ENCODE data around the gene TOP3B. TPM values are rescaled to one million over a fixed set of nuclear protein-coding genes. Genes with fewer than 3 reads are reported as not detected.

The TOP3B gene
- total and polyA plus RNA-seq, 2 donors (not counting 1 experiment from before 2014, with no cell fraction given) = 7.4 to 16.5 TPM

DNA sequence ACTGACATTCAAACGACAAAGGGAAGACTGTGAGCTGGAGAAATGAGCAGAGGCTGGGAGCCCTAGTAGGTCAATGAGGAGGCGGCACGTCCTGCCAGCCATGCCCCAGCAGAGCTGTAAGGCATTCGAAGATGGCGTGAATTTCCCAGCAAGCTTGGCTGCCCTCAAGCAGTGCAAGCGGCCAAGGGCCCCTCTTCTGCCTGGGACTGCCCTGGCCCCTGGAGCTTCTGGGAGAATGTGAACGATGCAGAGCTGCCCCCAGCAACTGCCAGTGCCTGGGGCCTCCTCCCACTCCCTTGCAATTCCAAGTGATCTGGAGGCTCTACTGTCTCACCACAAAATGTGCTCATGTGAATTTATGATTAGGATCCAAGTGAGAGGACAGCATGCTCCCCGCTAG, 34.2 kb downstream of the TOP3B start:
- Histone ChIP-seq H3K27ac (ENCODE audit: insufficient read depth, low read length) (no peak overlapping the region), H3K4me1 (ENCODE audit: control insufficient read depth, extremely low read depth, insufficient read depth, low read length) (peaks cover 12% of the 10 kb centered on the region)
- TF ChIP-seq, protein P1, sequence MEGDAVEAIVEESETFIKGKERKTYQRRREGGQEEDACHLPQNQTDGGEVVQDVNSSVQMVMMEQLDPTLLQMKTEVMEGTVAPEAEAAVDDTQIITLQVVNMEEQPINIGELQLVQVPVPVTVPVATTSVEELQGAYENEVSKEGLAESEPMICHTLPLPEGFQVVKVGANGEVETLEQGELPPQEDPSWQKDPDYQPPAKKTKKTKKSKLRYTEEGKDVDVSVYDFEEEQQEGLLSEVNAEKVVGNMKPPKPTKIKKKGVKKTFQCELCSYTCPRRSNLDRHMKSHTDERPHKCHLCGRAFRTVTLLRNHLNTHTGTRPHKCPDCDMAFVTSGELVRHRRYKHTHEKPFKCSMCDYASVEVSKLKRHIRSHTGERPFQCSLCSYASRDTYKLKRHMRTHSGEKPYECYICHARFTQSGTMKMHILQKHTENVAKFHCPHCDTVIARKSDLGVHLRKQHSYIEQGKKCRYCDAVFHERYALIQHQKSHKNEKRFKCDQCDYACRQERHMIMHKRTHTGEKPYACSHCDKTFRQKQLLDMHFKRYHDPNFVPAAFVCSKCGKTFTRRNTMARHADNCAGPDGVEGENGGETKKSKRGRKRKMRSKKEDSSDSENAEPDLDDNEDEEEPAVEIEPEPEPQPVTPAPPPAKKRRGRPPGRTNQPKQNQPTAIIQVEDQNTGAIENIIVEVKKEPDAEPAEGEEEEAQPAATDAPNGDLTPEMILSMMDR (conservative IDR thresholded peaks at IDR 0.05 in 1 of 2, IDR thresholded peaks at IDR 0.05 in 1 of 2; ENCODE audit: low read depth in 1 of 2, low read length in 2 of 2) = no peak
- no peak for TF ChIP-seq EZH2 (IDR thresholded peaks at IDR 0.05; ENCODE audit: low read length, missing control alignments)

DNA sequence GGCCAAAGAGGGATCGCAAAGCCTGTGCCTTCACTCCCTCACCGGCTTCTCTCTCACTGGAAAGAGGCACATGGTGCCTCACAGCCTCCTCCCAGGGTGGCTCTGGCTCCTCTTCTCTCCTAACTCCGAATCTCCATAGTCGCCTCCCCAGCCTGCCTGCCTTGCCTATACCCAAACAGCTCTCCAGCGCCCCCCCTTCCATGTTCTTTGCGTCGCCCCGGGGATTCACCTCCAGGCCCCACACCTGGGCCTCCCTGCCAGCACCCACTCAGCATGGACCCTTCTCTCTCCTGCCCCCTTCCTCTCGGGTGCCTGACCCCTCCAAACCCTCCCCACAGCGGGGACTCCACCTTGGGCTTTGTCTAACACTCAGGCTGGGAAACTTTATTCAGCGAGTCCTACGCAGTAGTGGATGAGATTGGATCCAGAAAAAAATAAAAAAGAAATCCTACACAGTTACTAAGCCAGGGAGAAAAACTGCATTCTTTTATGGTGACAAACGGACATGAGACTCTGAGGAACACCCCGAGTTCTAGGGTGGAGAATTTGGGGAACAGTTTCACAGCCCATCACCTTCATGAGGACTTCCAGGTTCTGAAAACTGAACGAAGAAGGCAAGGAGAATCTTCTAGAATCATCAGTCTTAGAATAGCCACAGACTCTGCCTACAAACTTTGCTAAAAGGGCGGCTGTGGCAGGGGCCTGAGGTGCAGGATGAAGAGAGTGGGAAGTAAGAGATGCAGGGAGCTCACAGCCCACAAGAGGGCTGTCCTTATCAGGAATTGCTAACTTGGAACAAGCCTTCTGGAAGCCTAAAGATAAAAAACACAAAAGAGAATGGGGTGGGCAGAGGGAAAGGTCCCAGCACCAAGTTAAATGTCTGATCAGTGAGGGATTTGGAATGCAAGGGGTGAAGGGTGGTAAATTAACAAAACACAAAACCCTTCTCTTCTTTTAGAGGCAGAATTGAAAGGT, 35.3 kb downstream of the TOP3B start:
- Histone ChIP-seq H3K4me3 (replicated peaks in 1 of 4; ENCODE audit: control extremely low read depth in 1 of 4, insufficient read depth in 1 of 4, low read depth in 3 of 4, low read length in 4 of 4) (no peak overlapping the region), H3K27ac (ENCODE audit: insufficient read depth, low read length) (peak overlapping the region; percentile 83), H2AFZ (ENCODE audit: low read length) (peak overlapping the region; percentile 52), H3K9ac (ENCODE audit: insufficient read depth, low read length) (no peak overlapping the region), H3K4me2 (ENCODE audit: extremely low read depth, insufficient read depth, low read length) (peak overlapping the region; percentile 74), H3K79me2 (ENCODE audit: control insufficient read depth, insufficient read depth, low read length) (peaks cover 34% of the 10 kb centered on the region), H3K36me3 (ENCODE audit: control insufficient read depth, insufficient read depth, low read length) (peaks cover 18% of the 10 kb centered on the region), H3K9me3 (ENCODE audit: control insufficient read depth, insufficient read depth, low read depth, low read length) (no peaks in the 10 kb centered on the region), H4K20me1 (ENCODE audit: control insufficient read depth, extremely low read depth, insufficient read depth, low read length) (no peaks in the 10 kb centered on the region), H3K4me1 (ENCODE audit: control insufficient read depth, extremely low read depth, insufficient read depth, low read length) (peaks cover 19% of the 10 kb centered on the region), H3K27me3 (ENCODE audit: control insufficient read depth, insufficient read depth, low read length) (no peaks in the 10 kb centered on the region)
- TF ChIP-seq, protein P1 (conservative IDR thresholded peaks at IDR 0.05 in 1 of 2, IDR thresholded peaks at IDR 0.05 in 1 of 2; ENCODE audit: low read depth in 1 of 2, low read length in 2 of 2) = peak; percentile 55 to 71
- no peak for TF ChIP-seq EZH2 (IDR thresholded peaks at IDR 0.05; ENCODE audit: low read length, missing control alignments)
- DNase-seq (ENCODE audit: low read depth in 2 of 2) = peak; percentile 61 to 71

More for the DNA sequence above, 34.2 kb downstream of the TOP3B start:
- no peak overlapping the region for H3K4me2 ChIP-seq (ENCODE audit: extremely low read depth, insufficient read depth, low read length)
- H3K4me3 ChIP-seq (replicated peaks in 1 of 4; ENCODE audit: control extremely low read depth in 1 of 4, insufficient read depth in 1 of 4, low read depth in 3 of 4, low read length in 4 of 4) = no peak overlapping the region
- H3K9me3 ChIP-seq (ENCODE audit: control insufficient read depth, insufficient read depth, low read depth, low read length) = no peaks in the 10 kb centered on the region
- H3K27me3 ChIP-seq (ENCODE audit: control insufficient read depth, insufficient read depth, low read length) = no peaks in the 10 kb centered on the region
- no peak overlapping the region for H2AFZ ChIP-seq (ENCODE audit: low read length)
- H4K20me1 ChIP-seq (ENCODE audit: control insufficient read depth, extremely low read depth, insufficient read depth, low read length) = no peaks in the 10 kb centered on the region
- no peak for DNase-seq (ENCODE audit: low read depth in 2 of 2)
- peaks cover 18% of the 10 kb centered on the region for H3K36me3 ChIP-seq (ENCODE audit: control insufficient read depth, insufficient read depth, low read length)
- no peak overlapping the region for H3K9ac ChIP-seq (ENCODE audit: insufficient read depth, low read length)
- peaks cover 34% of the 10 kb centered on the region for H3K79me2 ChIP-seq (ENCODE audit: control insufficient read depth, insufficient read depth, low read length)

DNA sequence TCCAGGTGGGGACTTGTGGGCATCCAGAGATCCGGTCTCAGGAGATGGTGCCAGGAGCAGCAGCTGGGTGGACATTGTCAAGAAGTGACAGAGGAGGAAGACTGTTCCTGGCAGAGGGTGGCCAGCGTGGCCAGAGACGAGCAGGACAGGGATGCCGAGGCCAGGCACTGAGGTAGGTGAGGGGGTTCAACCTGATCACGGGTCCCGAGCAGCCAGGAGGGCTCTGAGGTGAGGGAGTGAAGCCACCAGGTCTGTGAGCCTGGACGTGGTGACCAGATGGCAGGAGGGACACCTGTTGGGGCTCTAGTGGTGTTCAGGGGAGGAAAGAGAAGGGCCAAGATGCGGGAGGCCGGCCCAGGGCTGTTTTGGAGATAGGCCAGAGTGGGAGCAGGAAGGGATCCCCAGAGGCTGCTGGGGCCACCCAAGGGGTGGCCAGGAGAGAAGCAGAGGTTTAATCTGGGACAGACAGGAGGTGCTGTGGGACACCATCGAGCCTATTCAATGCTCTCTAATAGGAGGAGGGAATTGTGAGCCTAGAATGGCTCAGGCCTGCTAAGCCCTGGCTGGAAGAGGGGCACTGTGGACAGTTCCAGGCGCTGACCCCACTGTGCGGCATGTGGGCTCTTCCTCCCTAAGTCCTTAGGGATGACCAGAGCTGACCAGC, 36.2 kb downstream of the TOP3B start:
- TF ChIP-seq EZH2 (IDR thresholded peaks at IDR 0.05; ENCODE audit: low read length, missing control alignments) = no peak
- TF ChIP-seq, protein P1 (conservative IDR thresholded peaks at IDR 0.05 in 1 of 2, IDR thresholded peaks at IDR 0.05 in 1 of 2; ENCODE audit: low read depth in 1 of 2, low read length in 2 of 2) = no peak
- Histone ChIP-seq H3K79me2 (ENCODE audit: control insufficient read depth, insufficient read depth, low read length) (peaks cover 25% of the 10 kb centered on the region), H3K9ac (ENCODE audit: insufficient read depth, low read length) (no peak overlapping the region), H3K4me2 (ENCODE audit: extremely low read depth, insufficient read depth, low read length) (no peak overlapping the region), H3K27ac (ENCODE audit: insufficient read depth, low read length) (peak overlapping the region; percentile 83), H4K20me1 (ENCODE audit: control insufficient read depth, extremely low read depth, insufficient read depth, low read length) (no peaks in the 10 kb centered on the region), H3K27me3 (ENCODE audit: control insufficient read depth, insufficient read depth, low read length) (no peaks in the 10 kb centered on the region), H3K4me3 (replicated peaks in 1 of 4; ENCODE audit: control extremely low read depth in 1 of 4, insufficient read depth in 1 of 4, low read depth in 3 of 4, low read length in 4 of 4) (no peak overlapping the region), H3K9me3 (ENCODE audit: control insufficient read depth, insufficient read depth, low read depth, low read length) (no peaks in the 10 kb centered on the region), H3K36me3 (ENCODE audit: control insufficient read depth, insufficient read depth, low read length) (peaks cover 18% of the 10 kb centered on the region), H3K4me1 (ENCODE audit: control insufficient read depth, extremely low read depth, insufficient read depth, low read length) (peaks cover 26% of the 10 kb centered on the region), H2AFZ (ENCODE audit: low read length) (no peak overlapping the region)
- no peak for DNase-seq (ENCODE audit: low read depth in 2 of 2)

Data from fibroblast of lung (primary cell).